BJ (cell line): ENCODE measurements around the gene NPHS1. TPM values are rescaled to one million over a fixed set of nuclear protein-coding genes. Genes with fewer than 3 reads are reported as not detected.

Experiments
- CTCF ChIA-PET: fragments of 350-600 bp; formaldehyde crosslinking; extraction: SDS; loops from one replicate; lab custom pipeline; 2021; ENCODE audit warnings: antibody characterized with exemption, inconsistent platforms; lab: Yijun Ruan, JAX
- POLR2A ChIA-PET: fragments of 300-600 bp; sonication (Branson Sonifier 250); formaldehyde crosslinking; extraction: SDS; loops from one replicate; lab custom pipeline; 2021; ENCODE audit warnings: antibody characterized with exemption; lab: Charles Lee
- DNase-seq: peaks from one replicate; pipeline ENCODE4 v3.0.0-alpha.2; 2011; ENCODE audit warnings: low read depth
- H3K27me3 ChIP-seq: 2 replicates; pipeline ENCODE4 v1.6.0; 2011; ENCODE audit warnings: low read length; ENCODE audit not compliant: control insufficient read depth, insufficient read depth
- H3K36me3 ChIP-seq: 2 replicates; pipeline ENCODE4 v1.5.1; 2011; ENCODE audit warnings: low read length; ENCODE audit not compliant: control insufficient read depth, insufficient read depth
- H3K4me3 ChIP-seq: 2 replicates; pipeline ENCODE4 v1.5.1; 2011; ENCODE audit warnings: low read depth, mild to moderate bottlenecking, control low read depth, low read length
- CTCF ChIP-seq: IDR thresholded peaks from 2 replicates; pipeline ENCODE4 v1.5.1; 2011; ENCODE audit warnings: low read depth, mild to moderate bottlenecking, control low read depth, inconsistent platforms, low read length, moderate library complexity; ENCODE audit not compliant: insufficient read depth
- polyA plus RNA-seq: library from polyadenylated mRNA; depleted of rRNA; stranded (reverse); fragments of >200 nt; gene quantifications from 2 replicates; pipeline ENCODE4 v1.2.3, GENCODE V29; 2011

The NPHS1 gene
- polyA plus RNA-seq, 1 experiment, result not detected

GRCh38 chr19:35848486-35848885, 3.8 kb downstream of the NPHS1 start:
- no peak for DNase-seq
- no peaks in the 10 kb centered on the region for H3K36me3 ChIP-seq
- ChIA-PET POLR2A (no interaction called here), CTCF (no interaction called here)
- no peak overlapping the region for H3K4me3 ChIP-seq
- no peak for TF ChIP-seq CTCF
- peaks cover 27% of the 10 kb centered on the region for H3K27me3 ChIP-seq

GRCh38 chr19:35847911-35848310, 4.4 kb downstream of the NPHS1 start:
- DNase-seq, result no peak
- Histone ChIP-seq H3K36me3 (no peaks in the 10 kb centered on the region), H3K27me3 (peaks cover 23% of the 10 kb centered on the region), H3K4me3 (no peak overlapping the region)
- CTCF ChIA-PET, result interaction anchor here (1.2 kb wide), 1 partner anchor 9 kb away, joined by 3 read pairs; no protein-coding TSS in a partner anchor
- no peak for TF ChIP-seq CTCF
- POLR2A ChIA-PET, result no interaction called here

- Histone ChIP-seq H3K36me3 (no peaks in the 10 kb centered on the region), H3K27me3 (peaks cover 19% of the 10 kb centered on the region), H3K4me3 (no peak overlapping the region)
- no peak for TF ChIP-seq CTCF
- ChIA-PET POLR2A (no interaction called here), CTCF (no interaction called here)
- no peak for DNase-seq
Observed at GRCh38 chr19:35846038-35846668, 6.2 kb downstream of the NPHS1 start.

GRCh38 chr19:35845215-35846037, 6.9 kb downstream of the NPHS1 start:
- no peak for DNase-seq
- POLR2A ChIA-PET, result no interaction called here
- CTCF ChIA-PET, result interaction anchor here (1.2 kb wide), 1 partner anchor 34 kb away, joined by 3 read pairs; no protein-coding TSS in a partner anchor
- H3K27me3 ChIP-seq, result peaks cover 19% of the 10 kb centered on the region
- peak overlapping the region; percentile 21 for H3K4me3 ChIP-seq
- no peak for TF ChIP-seq CTCF
- no peaks in the 10 kb centered on the region for H3K36me3 ChIP-seq

- Histone ChIP-seq H3K4me3 (no peak overlapping the region), H3K36me3 (no peaks in the 10 kb centered on the region), H3K27me3 (peaks cover 19% of the 10 kb centered on the region)
- no peak for DNase-seq
- CTCF ChIA-PET, result interaction anchor here (1.2 to 1.3 kb wide), 2 partner anchors 33 to 150 kb away, joined by 3 read pairs; no protein-coding TSS in a partner anchor
- POLR2A ChIA-PET, result no interaction called here
- no peak for TF ChIP-seq CTCF
Observed at GRCh38 chr19:35844482-35845214, 7.7 kb downstream of the NPHS1 start.
